DND-41 (cell line): ENCODE measurements around the gene CBX5.
A peak's percentile ranks its signal among the peaks of the same experiment; 100 is the strongest.
"Not testable (repeated sequence)": the region's sequence is repeated elsewhere in the genome, so short reads cannot be mapped to it uniquely, and the experiment has no call there.

ENCODE experiments used
- ATAC-seq: fragments of 200-7000 bp; cut with Tn5 transposase; 3 replicates; pipeline ENCODE4 v1.9.1; 2021; ENCODE audit warnings: low read depth; ENCODE audit not compliant: insufficient read depth
- DNase-seq: peaks from one replicate; pipeline ENCODE4 v3.0.0-alpha.2; 2020
- H2AFZ ChIP-seq: 2 replicates; pipeline ENCODE4 v1.6.0; 2012; ENCODE audit warnings: low read depth, low read length
- H3K27ac ChIP-seq: 2 replicates; pipeline ENCODE4 v1.5.1; 2012; ENCODE audit warnings: low read length, inconsistent platforms
- H3K27me3 ChIP-seq: fragments of 200-600 bp; sonication (generic); 2 replicates; pipeline ENCODE4 v1.6.0; 2012; ENCODE audit warnings: low read length, mild to moderate bottlenecking, inconsistent platforms; ENCODE audit not compliant: insufficient read depth, poor library complexity
- H3K36me3 ChIP-seq: 2 replicates; pipeline ENCODE4 v1.5.1; 2012; ENCODE audit warnings: low read length, inconsistent platforms; ENCODE audit not compliant: insufficient read depth
- H3K4me1 ChIP-seq: 2 replicates; pipeline ENCODE4 v1.5.1; 2012; ENCODE audit warnings: mild to moderate bottlenecking, low read length; ENCODE audit not compliant: insufficient read depth
- H3K4me2 ChIP-seq: 2 replicates; pipeline ENCODE4 v1.6.0; 2012; ENCODE audit warnings: mild to moderate bottlenecking, moderate library complexity, low read length, inconsistent platforms; ENCODE audit not compliant: insufficient read depth
- H3K4me3 ChIP-seq, 2 experiments: fragments of 200-600 bp in 1 of 2; shearing (Covaris generic) in 1 of 2; 2 replicates each; pipeline ENCODE4 v1.5.1; 2012 to 2016; ENCODE audit warnings: inconsistent platforms in 2 of 2, low read length in 2 of 2, mild to moderate bottlenecking in 2 of 2, low read depth in 1 of 2, moderate library complexity in 1 of 2
- H3K79me2 ChIP-seq: 2 replicates; pipeline ENCODE4 v1.6.0; 2012; ENCODE audit warnings: low read length, inconsistent platforms; ENCODE audit not compliant: insufficient read depth
- H3K9ac ChIP-seq: 2 replicates; pipeline ENCODE4 v1.6.0; 2012; ENCODE audit warnings: low read depth, mild to moderate bottlenecking, inconsistent platforms, low read length, moderate library complexity
- H3K9me3 ChIP-seq: 2 replicates; pipeline ENCODE4 v1.5.1; 2012; ENCODE audit warnings: low read length, moderate library complexity, mild to moderate bottlenecking, inconsistent platforms; ENCODE audit not compliant: insufficient read depth, severe bottlenecking
- H4K20me1 ChIP-seq: 2 replicates; pipeline ENCODE4 v1.6.0; 2012; ENCODE audit warnings: low read length; ENCODE audit not compliant: insufficient read depth
- CTCF ChIP-seq: IDR thresholded peaks from 2 replicates; pipeline ENCODE4 v1.5.1; 2012; ENCODE audit warnings: borderline replicate concordance, low read length, moderate library complexity, mild to moderate bottlenecking; ENCODE audit not compliant: poor library complexity, severe bottlenecking; ENCODE audit errors: extremely low read depth
- EZH2 ChIP-seq: IDR thresholded peaks from 3 replicates; pipeline ENCODE4 v1.6.1; 2012; ENCODE audit warnings: borderline replicate concordance, low read depth, mild to moderate bottlenecking, moderate library complexity, low read length, inconsistent platforms; ENCODE audit not compliant: severe bottlenecking

Gene CBX5

GRCh38 chr12:54240129-54240528 is 39.8 kb downstream of the CBX5 start:
- Histone ChIP-seq H3K4me1 (no peaks in the 10 kb centered on the region), H3K27me3 (no peaks in the 10 kb centered on the region), H3K9me3 (no peaks in the 10 kb centered on the region), H4K20me1 (0 out of 2 replicates have a peak, but pooled peaks cover 5% of the 10 kb centered on the region), H3K4me2 (no peak overlapping the region), H3K4me3 (no peak overlapping the region), H3K9ac (no peak overlapping the region), H3K27ac (no peak overlapping the region), H3K36me3 (peaks cover 87% of the 10 kb centered on the region), H2AFZ (no peak overlapping the region), H3K79me2 (no peaks in the 10 kb centered on the region)
- ATAC-seq, result no peak
- TF ChIP-seq EZH2, result no peak
- no peak for TF ChIP-seq CTCF
- DNase-seq, result no peak

- H3K27ac ChIP-seq, result no peak overlapping the region
- TF ChIP-seq CTCF (no peak), EZH2 (no peak)
- peaks cover 84% of the 10 kb centered on the region for H3K36me3 ChIP-seq
- H3K4me2 ChIP-seq, result no peak overlapping the region
- H3K4me1 ChIP-seq, result no peaks in the 10 kb centered on the region
- H3K79me2 ChIP-seq, result no peaks in the 10 kb centered on the region
- ATAC-seq, result no peak
- H3K4me3 ChIP-seq, result no peak overlapping the region
- DNase-seq, result no peak
- no peaks in the 10 kb centered on the region for H3K27me3 ChIP-seq
- no peak overlapping the region for H2AFZ ChIP-seq
- H3K9ac ChIP-seq, result no peak overlapping the region
- H3K9me3 ChIP-seq, result no peaks in the 10 kb centered on the region
- H4K20me1 ChIP-seq, result 0 out of 2 replicates have a peak, but pooled peaks cover 5% of the 10 kb centered on the region
Observed at GRCh38 chr12:54239620-54240019, 40.3 kb downstream of the CBX5 start.

GRCh38 chr12:54238531-54238930 is 41.4 kb downstream of the CBX5 start:
- H3K4me1 ChIP-seq, result no peaks in the 10 kb centered on the region
- no peak overlapping the region for H3K4me3 ChIP-seq
- no peaks in the 10 kb centered on the region for H3K9me3 ChIP-seq
- H3K36me3 ChIP-seq, result peaks cover 78% of the 10 kb centered on the region
- no peaks in the 10 kb centered on the region for H3K79me2 ChIP-seq
- no peak overlapping the region for H3K4me2 ChIP-seq
- H3K9ac ChIP-seq, result no peak overlapping the region
- TF ChIP-seq EZH2 (no peak), CTCF (no peak)
- ATAC-seq (no peak), DNase-seq (no peak)
- 0 out of 2 replicates have a peak, but pooled peaks cover 5% of the 10 kb centered on the region for H4K20me1 ChIP-seq
- no peaks in the 10 kb centered on the region for H3K27me3 ChIP-seq
- H3K27ac ChIP-seq, result no peak overlapping the region
- H2AFZ ChIP-seq, result no peak overlapping the region

GRCh38 chr12:54232790-54233189 is 47.1 kb downstream of the CBX5 start:
- Histone ChIP-seq H3K9ac (no peak overlapping the region), H3K27me3 (no peaks in the 10 kb centered on the region), H3K9me3 (no peaks in the 10 kb centered on the region), H3K4me2 (no peak overlapping the region), H4K20me1 (0 out of 2 replicates have a peak, but pooled peaks cover 5% of the 10 kb centered on the region), H3K4me1 (no peaks in the 10 kb centered on the region), H3K27ac (no peak overlapping the region), H3K4me3 (no peak overlapping the region), H2AFZ (no peak overlapping the region), H3K36me3 (peaks cover 42% of the 10 kb centered on the region), H3K79me2 (no peaks in the 10 kb centered on the region)
- no peak for DNase-seq
- no peak for ATAC-seq
- TF ChIP-seq CTCF (peak; percentile 26), EZH2 (no peak)

GRCh38 chr12:54231269-54231668 is 48.7 kb downstream of the CBX5 start:
- H3K27ac ChIP-seq, result not testable (repeated sequence)

More at GRCh38 chr12:54231269-54231668, 48.7 kb downstream of the CBX5 start:
- H3K79me2 ChIP-seq, H3K9ac ChIP-seq, H3K4me1 ChIP-seq, H3K4me3 ChIP-seq, H3K9me3 ChIP-seq, H3K27me3 ChIP-seq, DNase-seq, H3K4me2 ChIP-seq, H2AFZ ChIP-seq, H4K20me1 ChIP-seq: not testable (repeated sequence)
- 0 out of 3 replicates have a peak, but pooled peaks have one; percentile 13 for ATAC-seq
- peaks cover 28% of the 10 kb centered on the region for H3K36me3 ChIP-seq
